GM12873 (cell line): ENCODE data around the gene SLC35F2.

Source experiments
- CTCF ChIP-seq: IDR thresholded peaks from 2 replicates; pipeline ENCODE4 v1.5.1; 2012; ENCODE audit warnings: low read depth, mild to moderate bottlenecking, moderate library complexity, low read length, control low read depth; ENCODE audit not compliant: insufficient read depth; ENCODE audit errors: missing control alignments

The SLC35F2 gene

GRCh38 chr11:107769189-107769588 lies 89.4 kb downstream of the SLC35F2 start:
- TF ChIP-seq CTCF = no peak

- TF ChIP-seq CTCF = peak; percentile 37
Observed at GRCh38 chr11:107757661-107758060, 100.9 kb downstream of the SLC35F2 start.

GRCh38 chr11:107756553-107756952 lies 102.0 kb downstream of the SLC35F2 start:
- no peak for TF ChIP-seq CTCF

DNA sequence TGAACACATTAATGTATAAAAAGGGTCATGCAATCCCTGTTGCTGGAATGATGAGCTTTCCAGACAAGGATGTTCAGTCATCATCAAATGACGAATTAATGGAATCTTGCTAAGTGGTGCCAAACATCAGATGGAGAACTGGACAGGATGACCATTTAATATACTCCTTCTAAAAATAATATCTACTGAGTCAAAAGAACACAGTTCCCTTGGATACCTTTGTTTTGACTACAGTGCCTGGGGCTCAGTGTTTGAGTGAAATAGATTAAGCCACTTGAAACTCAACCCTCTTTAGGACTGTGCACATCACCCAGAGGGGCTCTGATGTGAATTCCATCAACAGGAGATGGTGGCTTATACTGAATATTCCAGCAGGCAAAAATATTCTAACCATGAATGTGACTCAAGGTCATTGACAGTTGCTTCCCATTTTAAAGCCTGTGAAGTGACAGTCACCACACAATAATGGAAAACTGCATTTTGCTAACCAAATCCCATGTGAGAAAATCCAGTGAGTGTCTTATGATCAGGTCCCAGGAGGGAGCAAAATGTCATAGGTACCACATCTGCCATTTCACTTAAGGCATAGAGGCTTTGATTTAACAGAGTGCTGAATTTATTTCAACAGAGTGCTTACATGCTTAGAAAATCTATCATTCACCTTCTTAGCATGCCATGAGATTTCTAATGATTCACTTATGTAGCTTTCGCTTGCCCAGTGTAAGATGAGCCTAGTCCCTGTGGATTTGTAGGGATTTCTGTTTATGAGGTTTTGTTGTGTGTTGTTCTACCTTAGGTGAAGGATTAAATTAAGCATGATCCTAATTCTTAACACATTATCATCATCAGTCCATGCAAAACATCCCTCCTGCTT lies 105.4 kb downstream of the SLC35F2 start:
- no peak for TF ChIP-seq CTCF

- no peak for TF ChIP-seq CTCF
Observed at GRCh38 chr11:107752508-107752907, 106.1 kb downstream of the SLC35F2 start.

DNA sequence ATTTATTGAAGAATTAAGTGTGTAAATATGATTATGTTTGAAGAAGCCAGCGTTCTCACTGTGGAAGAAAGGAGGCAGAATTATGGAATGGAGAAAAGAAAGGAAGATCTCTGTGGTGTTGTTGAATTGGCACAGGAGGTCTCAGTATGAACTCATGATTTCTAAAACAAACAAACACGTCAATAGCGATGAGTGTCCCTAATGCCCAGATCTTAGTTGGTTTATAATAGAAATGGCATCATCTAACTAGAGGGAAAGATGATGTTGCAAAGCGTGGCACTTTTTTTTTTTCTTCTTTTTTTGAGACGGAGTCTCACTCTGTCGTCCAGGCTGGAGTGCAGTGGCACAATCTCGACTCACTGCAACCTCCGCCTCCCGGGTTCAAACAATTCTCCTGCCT lies 107.5 kb downstream of the SLC35F2 start:
- no peak for TF ChIP-seq CTCF

- TF ChIP-seq CTCF = no peak
Observed at GRCh38 chr11:107750313-107750712, 108.3 kb downstream of the SLC35F2 start.
